COR-L47 (cell line): Measurements from ENCODE around the gene PCDHGA5.
A peak's percentile ranks its signal among the peaks of the same experiment; 100 is the strongest.
"Not testable (repeated sequence)": the region's sequence is repeated elsewhere in the genome, so short reads cannot be mapped to it uniquely, and the experiment has no call there.

ENCODE experiments used
- DNase-seq: peaks from one replicate; lab custom pipeline; 2025; lab: John Stamatoyannopoulos, UW

Gene PCDHGA5

DNA sequence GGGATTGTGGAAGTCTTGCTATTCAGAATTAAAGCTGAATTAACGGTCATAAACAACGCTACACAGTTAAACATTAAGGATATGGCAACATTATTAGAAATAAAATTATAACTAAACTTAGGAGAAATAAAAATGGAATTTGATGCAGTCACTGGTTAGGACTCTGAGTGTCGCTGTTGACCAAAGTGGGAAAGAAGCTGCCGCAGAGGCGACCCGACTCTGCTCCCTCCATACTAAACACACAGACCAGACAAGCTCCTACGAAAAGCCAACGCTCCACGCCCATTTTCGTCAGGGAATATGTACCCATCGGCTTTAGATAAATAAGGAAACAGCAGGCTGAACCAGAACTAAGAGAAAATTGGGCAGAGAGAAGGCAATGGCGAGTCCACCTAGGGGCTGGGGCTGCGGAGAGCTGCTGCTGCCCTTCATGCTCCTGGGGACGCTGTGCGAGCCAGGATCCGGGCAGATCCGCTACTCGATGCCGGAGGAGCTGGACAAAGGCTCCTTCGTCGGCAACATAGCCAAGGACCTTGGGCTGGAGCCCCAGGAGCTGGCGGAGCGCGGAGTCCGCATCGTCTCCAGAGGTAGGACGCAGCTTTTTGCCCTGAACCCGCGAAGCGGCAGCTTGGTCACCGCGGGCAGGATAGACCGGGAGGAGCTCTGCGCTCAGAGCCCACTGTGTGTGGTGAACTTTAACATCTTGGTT lies at the start of gene PCDHGA5:
PCDHGA5 (plus strand) TSS at position 211 of the 709 bp plus-strand sequence; CDS start at position 380, 169 bp downstream.
- no peak for DNase-seq

DNA sequence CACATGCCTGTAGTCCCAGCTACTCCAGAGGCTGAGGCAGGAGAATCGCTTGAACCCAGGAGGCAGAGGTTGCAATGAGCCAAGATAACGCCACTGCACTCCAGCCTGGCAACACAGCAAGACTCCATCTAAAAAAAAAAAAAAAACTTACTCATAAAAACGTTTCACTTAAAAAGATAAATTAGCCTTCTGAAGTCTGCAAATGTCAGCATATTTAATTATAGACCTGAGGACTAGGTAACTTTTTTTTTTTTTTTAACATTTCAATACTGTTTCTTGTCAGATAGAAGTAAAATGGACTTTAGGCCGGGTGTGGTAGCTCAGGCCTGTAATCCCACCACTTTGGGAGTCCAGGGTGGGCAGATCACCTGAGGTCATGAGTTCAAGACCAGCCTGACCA lies 47.0 kb upstream of the PCDHGA5 start:
- DNase-seq, result not testable (repeated sequence)

DNA sequence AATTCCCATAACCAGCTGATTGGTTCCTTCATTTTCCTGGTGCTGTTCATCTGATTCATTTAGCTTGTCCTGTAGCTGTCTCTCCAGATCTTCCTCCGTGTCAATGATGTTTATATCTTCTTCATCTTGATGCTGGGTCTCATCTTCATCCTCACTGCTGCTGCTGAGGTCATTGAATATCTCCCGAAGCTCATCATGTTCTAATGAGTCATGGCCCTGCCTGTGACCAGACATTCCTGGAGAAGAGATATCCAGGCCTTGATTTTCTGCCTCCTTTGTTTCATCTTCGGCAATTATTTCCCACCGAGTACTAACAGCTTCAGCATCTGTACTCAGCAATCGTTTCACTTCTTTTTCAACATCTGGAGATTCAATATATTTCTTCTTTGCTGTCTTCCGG lies 44.8 kb upstream of the PCDHGA5 start:
- DNase-seq, result no peak

DNA sequence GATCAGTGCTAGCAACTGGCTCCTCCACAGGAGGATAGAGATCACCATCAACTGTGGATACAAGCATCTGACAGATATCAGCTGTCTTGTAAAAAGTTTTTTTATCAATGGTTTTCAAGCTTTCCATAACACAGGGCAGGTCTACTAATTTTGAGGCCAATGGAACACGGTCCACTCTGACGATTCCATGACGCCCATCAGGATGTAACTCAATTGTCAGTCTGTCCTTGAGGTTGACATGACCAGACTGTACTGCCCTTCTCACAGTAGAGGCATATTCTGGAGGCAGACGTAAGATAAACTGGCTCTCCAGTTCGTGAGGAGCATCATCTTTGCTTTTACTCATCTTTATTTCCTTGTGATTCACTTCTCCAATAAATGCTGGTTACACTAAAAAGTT lies 44.3 kb upstream of the PCDHGA5 start:
- DNase-seq, result no peak

DNA sequence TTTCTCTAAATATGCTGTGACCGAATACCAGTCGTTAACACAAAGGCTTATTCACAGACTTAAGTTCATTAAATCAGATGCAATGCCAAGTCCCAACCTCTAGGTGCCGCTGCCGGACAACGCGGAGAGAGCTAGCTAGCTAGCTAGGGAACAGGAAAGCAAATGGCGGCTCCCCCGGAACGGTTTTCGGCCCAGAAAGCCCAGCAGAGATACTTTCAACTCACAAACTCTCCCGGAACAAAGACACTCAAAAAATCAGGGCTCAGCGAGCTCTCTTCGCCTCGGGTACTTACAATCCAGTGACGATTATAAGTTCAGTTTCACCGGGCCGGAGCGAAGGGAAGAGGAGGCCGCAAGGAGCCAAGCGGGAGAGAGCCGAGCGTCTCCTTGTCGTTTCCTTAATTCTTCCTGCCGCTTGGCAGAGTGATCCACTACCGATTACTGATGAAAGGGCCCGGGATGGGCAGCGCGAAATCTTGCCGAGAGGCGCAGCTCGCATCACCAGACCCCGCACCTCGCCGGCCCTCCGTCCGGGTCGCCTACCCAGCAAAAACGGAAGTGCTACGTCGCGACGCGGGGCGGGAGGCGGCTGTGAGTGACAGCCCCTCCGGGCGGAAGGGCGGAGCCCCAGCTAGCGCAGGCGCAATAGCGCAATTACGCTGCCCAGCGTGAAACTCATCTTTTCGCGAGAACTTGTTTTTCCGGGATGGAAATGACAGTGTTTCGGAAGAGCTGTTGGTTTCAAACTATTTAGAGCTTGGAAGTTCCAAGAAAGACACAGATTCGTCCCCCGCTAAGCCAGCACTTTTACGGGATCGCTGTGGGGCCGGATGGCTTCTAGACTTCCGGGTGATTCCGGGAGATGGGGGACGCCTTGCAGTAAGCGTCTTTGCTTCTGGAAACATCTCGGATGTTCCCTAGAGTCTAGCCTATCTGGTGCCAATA lies 43.5 kb upstream of the PCDHGA5 start, which contains the start of gene TAF7:
TAF7 (minus strand) TSS at position 560 of the 945 bp plus-strand sequence. CDS start 740 bp downstream, outside the sequence.
- peak; percentile 91 for DNase-seq

DNA sequence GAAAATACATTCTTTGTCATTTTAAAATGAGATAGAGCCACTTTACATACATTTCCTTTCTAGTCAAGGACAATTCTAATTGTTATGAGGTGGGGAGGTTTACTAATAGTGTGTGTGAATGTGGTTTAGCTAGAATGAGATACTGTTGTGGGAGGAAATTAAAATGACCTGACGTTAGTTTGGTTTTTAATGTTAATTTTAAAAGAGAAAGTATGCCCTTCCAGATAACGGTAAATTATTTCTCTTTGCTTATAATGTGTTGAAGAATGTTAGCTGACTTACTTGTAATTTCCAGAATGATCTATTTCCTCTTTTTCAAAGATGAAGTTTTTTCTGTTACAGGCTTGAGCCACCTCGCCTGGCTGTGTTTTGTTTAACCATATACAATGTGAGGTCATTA lies 41.7 kb upstream of the PCDHGA5 start:
- no peak for DNase-seq

GRCh38 chr5:141326088-141326854 lies 37.7 kb upstream of the PCDHGA5 start:
- peak; percentile 76 for DNase-seq

GRCh38 chr5:141328231-141328630 lies 35.7 kb upstream of the PCDHGA5 start:
- no peak for DNase-seq

DNA sequence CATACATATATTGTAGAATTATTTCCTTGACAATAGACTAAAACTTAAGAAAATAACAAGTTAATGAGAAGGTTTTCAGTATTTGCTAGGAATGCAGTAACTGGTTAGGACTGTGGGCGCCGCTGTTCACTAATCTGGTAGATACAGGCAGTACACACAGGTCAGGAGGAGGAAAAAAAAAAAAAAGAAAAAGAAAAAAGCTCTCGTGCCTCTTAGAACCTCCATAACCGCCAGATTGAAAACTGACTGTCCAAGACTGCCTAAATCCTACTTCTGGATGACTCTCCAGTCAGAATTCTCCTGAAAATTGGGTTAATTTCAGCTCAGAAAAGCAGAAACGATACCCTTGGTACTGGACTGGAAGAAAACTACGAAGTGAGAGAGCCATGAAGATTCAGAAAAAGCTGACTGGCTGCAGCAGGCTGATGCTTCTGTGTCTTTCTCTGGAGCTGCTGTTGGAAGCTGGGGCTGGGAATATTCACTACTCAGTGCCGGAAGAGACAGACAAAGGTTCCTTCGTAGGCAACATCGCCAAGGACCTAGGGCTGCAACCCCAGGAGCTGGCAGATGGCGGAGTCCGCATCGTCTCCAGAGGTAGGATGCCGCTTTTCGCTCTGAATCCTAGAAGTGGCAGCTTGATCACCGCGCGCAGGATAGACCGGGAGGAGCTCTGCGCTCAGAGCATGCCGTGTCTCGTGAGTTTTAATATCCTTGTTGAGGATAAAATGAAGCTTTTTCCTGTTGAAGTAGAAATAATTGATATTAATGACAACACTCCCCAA lies 33.5 kb upstream of the PCDHGA5 start, which contains the start of gene PCDHGA1:
PCDHGA1 (plus strand) TSS at position 216 of the 782 bp plus-strand sequence.
- DNase-seq, result peak; percentile 17

DNA sequence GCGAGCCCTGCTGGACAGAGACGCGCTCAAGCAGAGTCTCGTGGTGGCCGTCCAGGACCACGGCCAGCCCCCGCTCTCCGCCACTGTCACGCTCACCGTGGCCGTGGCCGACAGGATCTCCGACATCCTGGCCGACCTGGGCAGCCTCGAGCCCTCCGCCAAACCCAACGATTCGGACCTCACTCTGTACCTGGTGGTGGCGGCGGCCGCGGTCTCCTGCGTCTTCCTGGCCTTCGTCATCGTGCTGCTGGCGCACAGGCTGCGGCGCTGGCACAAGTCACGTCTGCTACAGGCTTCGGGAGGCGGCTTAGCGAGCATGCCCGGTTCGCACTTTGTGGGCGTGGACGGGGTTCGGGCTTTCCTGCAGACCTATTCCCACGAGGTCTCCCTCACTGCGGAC lies 31.4 kb upstream of the PCDHGA5 start:
- not testable (repeated sequence) for DNase-seq

DNA sequence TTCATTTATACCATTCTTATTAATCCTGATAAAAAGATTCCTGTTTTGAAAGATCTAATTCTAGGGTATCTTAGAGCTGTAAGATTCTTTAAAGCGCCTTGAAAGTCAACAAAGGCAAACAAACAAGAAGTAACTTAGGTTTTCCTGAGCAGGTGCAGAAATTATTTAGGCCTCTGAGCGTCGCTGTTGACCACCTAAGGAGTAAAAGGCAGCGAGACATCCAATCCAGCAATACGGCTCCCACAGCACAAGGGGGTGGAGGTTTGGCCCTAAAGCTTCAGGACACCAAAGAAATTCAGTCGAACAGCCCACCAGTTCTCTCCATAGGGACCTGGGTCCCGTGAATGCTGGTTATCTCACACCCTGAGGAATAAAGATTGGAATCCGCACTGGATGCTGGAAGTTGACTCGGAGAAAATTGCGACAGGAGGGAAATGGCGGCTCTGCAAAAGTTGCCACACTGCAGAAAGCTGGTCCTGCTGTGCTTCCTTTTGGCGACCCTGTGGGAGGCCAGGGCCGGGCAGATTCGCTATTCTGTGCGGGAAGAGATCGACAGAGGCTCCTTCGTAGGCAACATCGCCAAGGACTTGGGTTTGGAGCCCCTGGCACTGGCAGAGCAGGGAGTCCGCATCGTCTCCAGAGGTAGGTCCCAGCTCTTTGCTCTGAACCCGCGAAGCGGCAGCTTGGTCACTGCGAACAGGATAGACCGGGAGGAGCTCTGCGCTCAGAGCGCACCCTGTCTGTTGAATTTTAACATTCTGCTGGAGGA lies 25.2 kb upstream of the PCDHGA5 start, which contains the start of gene PCDHGA2:
PCDHGA2 (plus strand) TSS at position 223 of the 769 bp plus-strand sequence.
- DNase-seq, result peak; percentile 30

DNA sequence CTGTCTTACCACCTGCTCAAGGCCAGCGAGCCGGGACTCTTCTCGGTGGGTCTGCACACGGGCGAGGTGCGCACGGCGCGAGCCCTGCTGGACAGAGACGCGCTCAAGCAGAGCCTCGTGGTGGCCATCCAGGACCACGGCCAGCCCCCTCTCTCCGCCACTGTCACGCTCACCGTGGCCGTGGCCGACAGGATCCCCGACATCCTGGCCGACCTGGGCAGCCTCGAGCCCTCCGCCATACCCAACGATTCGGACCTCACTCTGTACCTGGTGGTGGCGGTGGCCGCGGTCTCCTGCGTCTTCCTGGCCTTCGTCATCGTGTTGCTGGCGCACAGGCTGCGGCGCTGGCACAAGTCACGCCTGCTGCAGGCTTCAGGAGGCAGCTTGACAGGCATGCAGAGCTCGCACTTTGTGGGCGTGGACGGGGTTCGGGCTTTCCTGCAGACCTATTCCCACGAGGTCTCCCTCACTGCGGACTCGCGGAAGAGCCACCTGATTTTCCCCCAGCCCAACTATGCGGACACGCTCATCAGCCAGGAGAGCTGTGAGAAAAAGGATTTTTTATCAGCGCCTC lies 23.1 kb upstream of the PCDHGA5 start:
- not testable (repeated sequence) for DNase-seq

- no peak for DNase-seq
These were observed 21.2 kb upstream of the PCDHGA5 start for GRCh38 chr5:141342773-141343172.

DNA sequence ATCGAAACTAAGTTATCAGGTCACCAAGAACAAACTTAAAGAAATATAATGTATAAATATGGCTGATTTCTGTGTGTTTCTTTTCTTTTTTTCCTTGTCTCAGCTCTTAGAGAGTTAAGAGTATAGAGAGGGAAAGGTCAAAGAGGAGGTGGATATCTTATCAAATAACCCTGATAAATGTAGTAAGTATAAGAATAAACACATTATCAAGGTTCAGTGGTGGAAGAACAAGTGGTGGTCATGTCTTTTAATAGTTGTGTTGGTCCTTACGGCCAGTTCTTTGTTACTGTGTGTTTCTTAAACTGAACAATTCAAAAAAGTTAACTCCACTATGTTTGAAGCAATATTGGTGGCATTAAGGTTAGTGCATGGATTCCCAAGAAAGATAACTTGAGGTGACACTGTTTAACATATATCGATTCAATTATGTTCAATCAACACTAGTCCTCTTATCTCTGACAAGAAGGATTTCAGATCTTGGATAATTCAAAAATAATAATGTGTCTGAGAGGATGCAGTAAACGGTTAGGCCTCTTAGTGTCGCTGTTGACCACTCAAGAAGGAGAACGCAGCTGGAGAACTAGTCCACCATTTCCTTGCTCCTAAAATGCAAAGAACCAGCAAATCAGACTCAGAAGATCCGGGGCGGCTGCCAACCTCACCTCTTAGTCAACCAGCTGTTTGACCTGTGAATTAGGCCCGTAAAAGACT lies 20.6 kb upstream of the PCDHGA5 start, which contains the start of gene PCDHGA3:
PCDHGA3 (plus strand) TSS at position 588 of the 711 bp plus-strand sequence. CDS start 205 bp downstream, outside the sequence.
- DNase-seq, result peak; percentile 13

GRCh38 chr5:141343953-141344463 lies 20.0 kb upstream of the PCDHGA5 start:
- DNase-seq, result no peak

DNA sequence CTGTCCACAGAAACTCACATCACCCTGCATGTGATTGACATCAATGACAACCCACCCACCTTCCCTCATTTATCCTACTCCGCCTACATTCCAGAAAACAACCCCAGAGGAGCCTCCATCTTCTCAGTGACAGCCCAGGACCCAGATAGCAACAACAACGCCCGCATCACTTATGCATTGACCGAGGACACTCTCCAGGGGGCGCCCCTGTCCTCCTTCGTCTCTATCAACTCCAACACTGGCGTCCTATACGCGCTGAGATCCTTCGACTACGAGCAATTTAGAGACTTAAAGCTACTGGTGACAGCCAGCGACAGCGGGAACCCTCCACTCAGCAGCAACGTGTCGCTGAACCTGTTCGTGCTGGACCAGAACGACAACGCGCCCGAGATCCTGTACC lies 18.6 kb upstream of the PCDHGA5 start:
- no peak for DNase-seq

DNA sequence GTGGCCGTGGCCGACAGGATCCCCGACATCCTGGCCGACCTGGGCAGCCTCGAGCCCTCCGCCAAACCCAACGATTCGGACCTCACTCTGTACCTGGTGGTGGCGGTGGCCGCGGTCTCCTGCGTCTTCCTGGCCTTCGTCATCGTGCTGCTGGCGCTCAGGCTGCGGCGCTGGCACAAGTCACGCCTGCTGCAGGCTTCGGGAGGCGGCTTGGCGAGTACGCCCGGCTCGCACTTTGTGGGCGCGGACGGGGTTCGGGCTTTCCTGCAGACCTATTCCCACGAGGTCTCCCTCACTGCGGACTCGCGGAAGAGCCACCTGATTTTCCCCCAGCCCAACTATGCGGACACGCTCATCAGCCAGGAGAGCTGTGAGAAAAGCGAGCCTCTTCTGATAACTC lies 17.9 kb upstream of the PCDHGA5 start:
- not testable (repeated sequence) for DNase-seq

- peak; percentile 50 for DNase-seq
These were observed 13.9 kb upstream of the PCDHGA5 start, which contains the start of gene PCDHGB1 for GRCh38 chr5:141349917-141350619. PCDHGB1 (plus strand) TSS chr5:141350099; CDS start chr5:141350261, 162 bp downstream.
